HepG2 (cell line): Measurements from ENCODE around the gene CBX2. TPM values are rescaled to one million over a fixed set of nuclear protein-coding genes. Genes with fewer than 3 reads are reported as not detected.

Experiments used
- IRX3 ChIP-seq: sonication (generic); formaldehyde crosslinking; IDR thresholded peaks from 2 replicates; pipeline ENCODE4 v1.8.1; 2023; ENCODE audit warnings: mild to moderate bottlenecking, low read depth, missing genetic modification reagents, borderline replicate concordance
- JUN ChIP-seq: sonication (generic); formaldehyde crosslinking; IDR thresholded peaks from 2 replicates; pipeline ENCODE4 v1.4.0; 2020; ENCODE audit warnings: mild to moderate bottlenecking, missing genetic modification reagents
- MLLT10 ChIP-seq: sonication (generic); formaldehyde crosslinking; IDR thresholded peaks from 2 replicates; pipeline ENCODE4 v1.4.0; 2020; ENCODE audit warnings: missing genetic modification reagents
- NRL ChIP-seq: sonication (generic); formaldehyde crosslinking; IDR thresholded peaks from 2 replicates; pipeline ENCODE4 v1.5.0; 2020; ENCODE audit warnings: missing genetic modification reagents, mild to moderate bottlenecking, moderate library complexity, borderline replicate concordance
- SKIL ChIP-seq: sonication (generic); formaldehyde crosslinking; IDR thresholded peaks from 2 replicates; pipeline ENCODE4 v1.8.0; 2022; ENCODE audit warnings: missing genetic modification reagents, mild to moderate bottlenecking, moderate library complexity, borderline replicate concordance
- TERF1 ChIP-seq: sonication (generic); formaldehyde crosslinking; IDR thresholded peaks from 2 replicates; pipeline ENCODE4 v1.8.0; 2022; ENCODE audit warnings: mild to moderate bottlenecking, missing genetic modification reagents, moderate library complexity
- TRAFD1 ChIP-seq: sonication (generic); formaldehyde crosslinking; IDR thresholded peaks from 2 replicates; pipeline ENCODE4 v1.5.1; 2020; ENCODE audit warnings: missing genetic modification reagents, mild to moderate bottlenecking, borderline replicate concordance
- ZNF138 ChIP-seq: sonication (generic); formaldehyde crosslinking; IDR thresholded peaks from 2 replicates; pipeline ENCODE4 v1.5.0; 2020; ENCODE audit warnings: mild to moderate bottlenecking, low read depth, missing genetic modification reagents
- ZNF318 ChIP-seq: sonication (generic); formaldehyde crosslinking; IDR thresholded peaks from 2 replicates; pipeline ENCODE4 v1.4.0; 2020; ENCODE audit warnings: mild to moderate bottlenecking, missing genetic modification reagents
- ZNF335 ChIP-seq: sonication (generic); formaldehyde crosslinking; IDR thresholded peaks from 2 replicates; pipeline ENCODE4 v1.4.0; 2020; ENCODE audit warnings: missing genetic modification reagents
- ZNF713 ChIP-seq: sonication (generic); formaldehyde crosslinking; IDR thresholded peaks from 2 replicates; pipeline ENCODE4 v1.4.0; 2020; ENCODE audit warnings: mild to moderate bottlenecking, missing genetic modification reagents
- ZNF780A ChIP-seq: sonication (generic); formaldehyde crosslinking; IDR thresholded peaks from 2 replicates; pipeline ENCODE4 v1.8.0; 2022; ENCODE audit warnings: mild to moderate bottlenecking, missing genetic modification reagents, moderate library complexity
- polyA plus RNA-seq, 8 experiments: library from polyadenylated mRNA; depleted of rRNA in 3 of 8; stranded (reverse) in 7 of 8; unstranded in 1 of 8; fragments of >200 nt; fragmentation: Illumina TruSeq in 4 of 8; extraction: Trizol in 4 of 8; gene quantifications; 2 replicates each; pipeline versions ENCODE4 v1.2.1 to v1.2.3, GENCODE V29; 2011 to 2016; ENCODE audit warnings: low read depth in 4 of 8, missing spikeins in 1 of 8, mixed read lengths in 1 of 8; ENCODE audit not compliant: insufficient read depth in 1 of 8
- total RNA-seq, 5 experiments: library from RNA; depleted of rRNA; stranded (reverse); fragments of >200 nt; fragmentation: Illumina TruSeq; extraction: Trizol; gene quantifications; 2 replicates each; pipeline ENCODE4 v1.2.3, GENCODE V29; 2016; ENCODE audit warnings: low read depth in 1 of 5

The CBX2 gene
- total and polyA plus RNA-seq, 2 of the 13 experiments (the other 11 are each of a cell fraction or from before 2014, with no cell fraction given): 14.5 to 31.1 TPM

GRCh38 chr17:79789943-79790804, 12.2 kb downstream of the CBX2 start (continued):
- TF ChIP-seq SKIL (CRISPR knock-in tag): no peak
- no peak for TF ChIP-seq ZNF335 (CRISPR knock-in tag)
- TF ChIP-seq TRAFD1 (CRISPR knock-in tag): no peak
- no peak for TF ChIP-seq ZNF138 (CRISPR knock-in tag)
- TF ChIP-seq ZNF713 (CRISPR knock-in tag): no peak
- TF ChIP-seq TERF1 (CRISPR knock-in tag): no peak
- TF ChIP-seq ZNF780A (CRISPR knock-in tag): no peak
- no peak for TF ChIP-seq MLLT10 (CRISPR knock-in tag)
- no peak for TF ChIP-seq IRX3
- no peak for TF ChIP-seq ZNF318
- TF ChIP-seq NRL: 0 out of 2 replicates have a peak, but pooled peaks have one; percentile 13
- no peak for TF ChIP-seq JUN
